Testis (tissue), 5 donors: Measurements from ENCODE around the gene SIK3. TPM values are rescaled to one million over a fixed set of nuclear protein-coding genes. Genes with fewer than 3 reads are reported as not detected.

Source experiments
- DNase-seq: peaks from one replicate; pipeline ENCODE4 v3.0.0-alpha.2; 2019
- H3K27ac ChIP-seq, 2 donors: fragments of 200-600 bp; sonication (generic); one replicate each; pipeline ENCODE4 v1.5.1; 2019
- H3K27me3 ChIP-seq: fragments of 200-600 bp; sonication (generic); one replicate; pipeline ENCODE4 v1.5.1; 2019
- H3K36me3 ChIP-seq: fragments of 200-600 bp; sonication (generic); one replicate; pipeline ENCODE4 v1.5.1; 2017; ENCODE audit warnings: low read depth; ENCODE audit errors: missing control alignments
- H3K4me1 ChIP-seq: fragments of 200-600 bp; sonication (generic); one replicate; pipeline ENCODE4 v1.5.1; 2019
- H3K4me3 ChIP-seq, 2 donors: fragments of 200-600 bp; sonication (generic); one replicate each; pipeline ENCODE4 v1.5.1; 2017 to 2019
- H3K9me3 ChIP-seq: fragments of 200-600 bp; sonication (generic); one replicate; pipeline ENCODE4 v1.5.1; 2017
- POLR2A ChIP-seq: fragments of 450-650 bp; IDR thresholded peaks from one replicate; pipeline ENCODE4 v1.6.1; 2017; ENCODE audit warnings: antibody characterized with exemption, mild to moderate bottlenecking, moderate library complexity
- WGBS, 2 donors: methylation state at CpG; one replicate each; pipeline ENCODE4 v1.1.5; 2018; 5-methylcytosine and 5-hydroxymethylcytosine counted together
- intact Hi-C: fragments of 100-400 bp; cut with DNase I; formaldehyde crosslinking; loops from one replicate; pipeline ENCODE4 v1.15.1; 2023; ENCODE audit warnings: low total_unique reads
- long read RNA-seq, 2 donors: transcript quantifications; one replicate each; lab custom pipeline, GENCODE V29; 2026
- polyA plus RNA-seq: library from polyadenylated mRNA; stranded (reverse); fragments of 350-450 nt; fragmentation: Illumina TruSeq; extraction: RNeasy Lipid Tissue Mini Kit (QIAGEN cat#74804); gene quantifications from one replicate; pipeline ENCODE4 v1.2.3, GENCODE V29; 2014; ENCODE audit warnings: low read depth, low replicate concordance; ENCODE audit not compliant: insufficient read depth
- total RNA-seq, 2 donors: library from RNA; depleted of rRNA; stranded (reverse); fragments of >200 nt; gene quantifications; one replicate each; pipeline ENCODE4 v1.2.3, GENCODE V29; 2016
- TF ChIP-seq, protein P1 (sequence below), 3 experiments: fragments of 450-650 bp in 2 of 3; fragments of 200-600 bp in 1 of 3; sonication (generic) in 1 of 3; IDR thresholded peaks; one replicate each; pipeline ENCODE4 v1.5.1; 2016 to 2019; ENCODE audit warnings: antibody characterized with exemption in 3 of 3, mild to moderate bottlenecking in 2 of 3, moderate library complexity in 1 of 3

Gene SIK3
- total RNA-seq (100 to 1,000 TPM; 123 to 125 TPM), polyA plus RNA-seq (112 TPM)
- long read RNA-seq, donor 1: 0 reads
- long read RNA-seq, donor 2, partial matches to known transcripts: 5 of 5 reads
- long read RNA-seq, donor 2, other reads (novel, unspliced or antisense): 0 of 5 reads

DNA sequence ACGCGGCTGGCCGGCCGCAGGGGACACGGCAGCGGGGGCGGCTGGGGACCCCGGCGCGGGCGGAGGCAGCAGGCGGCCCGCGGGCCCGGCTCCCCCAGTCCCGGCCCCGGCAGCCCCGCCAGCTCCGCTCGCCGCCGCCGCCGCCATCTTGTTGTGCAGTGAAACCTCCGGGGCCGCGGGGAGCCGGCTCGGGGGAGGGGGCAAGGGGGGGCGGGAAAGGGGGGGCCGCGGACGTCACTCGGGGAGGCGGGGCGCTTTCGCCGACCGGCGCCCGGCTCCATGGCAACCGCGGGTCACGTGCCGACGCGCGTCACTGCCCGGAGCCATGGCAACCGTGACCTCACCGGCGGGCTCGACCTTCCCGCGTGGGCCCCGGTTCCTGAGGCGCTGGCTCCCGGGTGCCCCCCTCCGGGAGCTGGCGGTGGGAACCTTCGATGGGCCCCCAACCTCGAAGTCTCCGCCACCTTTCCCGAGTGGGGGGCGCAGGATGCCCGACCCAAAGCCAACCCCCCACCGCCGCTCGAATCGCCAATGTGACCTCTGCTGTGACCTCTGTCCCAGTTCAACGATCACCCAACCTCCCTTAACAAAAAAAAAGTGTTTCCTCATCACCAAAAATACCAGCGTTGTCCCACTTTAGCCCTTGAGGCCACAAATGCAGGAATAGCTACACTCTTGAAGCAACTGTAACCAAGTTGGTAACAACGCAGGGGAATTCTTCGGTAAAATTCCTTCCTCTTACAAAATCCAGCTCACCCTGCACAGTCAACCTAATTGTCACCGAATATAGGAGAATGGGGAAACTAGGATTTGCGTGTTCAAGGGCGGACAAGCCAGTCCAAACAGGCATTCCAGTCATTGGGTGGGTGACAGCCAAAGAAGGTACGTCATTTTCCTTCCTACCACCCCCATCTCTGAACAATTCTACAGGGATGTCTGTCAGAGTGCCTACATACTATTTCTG is at the start of gene SIK3:
Gene SIK3 (minus strand): TSS at position 160 of the 964 bp plus-strand sequence. CDS start 13 bp downstream, at position 147.
- Histone ChIP-seq H3K27me3 (no peaks in the 10 kb centered on the region), H3K4me3 (peak within 1 kb of the TSS; percentile 73 to 99), H3K9me3 (no peaks in the 10 kb centered on the region), H3K27ac (peak within 1 kb of the TSS; percentile 96 to 98), H3K4me1 (peaks cover 31% of the 10 kb centered on the region), H3K36me3 (no peaks in the 10 kb centered on the region)
- TF ChIP-seq POLR2A: peak; percentile 25
- TF ChIP-seq, protein P1, sequence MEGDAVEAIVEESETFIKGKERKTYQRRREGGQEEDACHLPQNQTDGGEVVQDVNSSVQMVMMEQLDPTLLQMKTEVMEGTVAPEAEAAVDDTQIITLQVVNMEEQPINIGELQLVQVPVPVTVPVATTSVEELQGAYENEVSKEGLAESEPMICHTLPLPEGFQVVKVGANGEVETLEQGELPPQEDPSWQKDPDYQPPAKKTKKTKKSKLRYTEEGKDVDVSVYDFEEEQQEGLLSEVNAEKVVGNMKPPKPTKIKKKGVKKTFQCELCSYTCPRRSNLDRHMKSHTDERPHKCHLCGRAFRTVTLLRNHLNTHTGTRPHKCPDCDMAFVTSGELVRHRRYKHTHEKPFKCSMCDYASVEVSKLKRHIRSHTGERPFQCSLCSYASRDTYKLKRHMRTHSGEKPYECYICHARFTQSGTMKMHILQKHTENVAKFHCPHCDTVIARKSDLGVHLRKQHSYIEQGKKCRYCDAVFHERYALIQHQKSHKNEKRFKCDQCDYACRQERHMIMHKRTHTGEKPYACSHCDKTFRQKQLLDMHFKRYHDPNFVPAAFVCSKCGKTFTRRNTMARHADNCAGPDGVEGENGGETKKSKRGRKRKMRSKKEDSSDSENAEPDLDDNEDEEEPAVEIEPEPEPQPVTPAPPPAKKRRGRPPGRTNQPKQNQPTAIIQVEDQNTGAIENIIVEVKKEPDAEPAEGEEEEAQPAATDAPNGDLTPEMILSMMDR (IDR thresholded peaks at IDR 0.05): peak in 1 of 3 experiments; percentile 31
- peak; percentile 95 for DNase-seq
- WGBS, 2 donors: 1 to 2% methylated on average over 12 to 40 of the region's 78 CpGs
- intact Hi-C loops: no loop called here

DNA sequence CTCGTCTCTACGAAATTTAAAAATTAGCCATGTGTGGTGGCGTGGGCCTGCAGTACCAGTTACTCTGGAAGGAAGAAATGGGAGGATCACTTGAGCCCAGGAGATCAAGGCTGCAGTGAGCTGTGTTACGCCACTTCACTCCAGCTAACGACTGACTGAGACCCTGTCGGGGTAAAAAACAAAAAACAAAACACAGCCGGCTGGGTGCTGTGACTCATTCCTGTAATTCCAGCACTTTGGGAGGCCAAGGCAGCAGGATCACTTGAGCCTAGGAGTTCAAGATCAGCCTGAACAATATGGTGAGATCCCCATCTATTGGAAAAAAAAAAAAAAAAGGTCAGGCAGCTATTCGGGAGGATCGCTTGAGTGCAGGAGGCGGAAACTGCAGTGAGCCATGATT is 48.3 kb upstream of the SIK3 start:
- no peaks in the 10 kb centered on the region for H3K36me3 ChIP-seq
- intact Hi-C loops: no loop called here
- H3K9me3 ChIP-seq: no peaks in the 10 kb centered on the region
- peaks cover 10% of the 10 kb centered on the region for H3K4me1 ChIP-seq
- peak overlapping the region in 1 of 2 donors; percentile 30 for H3K27ac ChIP-seq
- WGBS, 2 donors: 52 to 53% methylated on average over 10 of the region's 10 CpGs
- no peaks in the 10 kb centered on the region for H3K27me3 ChIP-seq
- DNase-seq: no peak
- TF ChIP-seq POLR2A: no peak
- TF ChIP-seq, protein P1 (IDR thresholded peaks at IDR 0.05): no peak
- no peak overlapping the region for H3K4me3 ChIP-seq

DNA sequence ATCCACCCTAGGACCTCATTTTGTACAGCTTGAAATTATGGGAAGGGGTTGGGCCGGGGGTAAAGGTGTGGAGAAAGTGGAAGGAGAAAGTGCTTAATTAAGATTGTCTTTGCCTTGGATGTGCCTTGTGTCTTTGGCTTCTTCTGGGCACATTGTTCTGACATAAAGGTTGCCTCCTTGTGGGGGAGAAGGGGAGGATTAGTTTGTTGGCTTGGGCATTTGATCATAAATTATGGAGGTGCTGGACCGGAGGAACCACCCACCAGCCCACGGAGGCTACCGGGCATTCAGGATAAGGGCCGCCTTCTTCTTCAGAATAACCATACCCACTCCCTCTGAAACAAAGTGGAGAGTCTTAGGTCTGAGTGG is 47.1 kb upstream of the SIK3 start:
- TF ChIP-seq POLR2A: no peak
- TF ChIP-seq, protein P1 (IDR thresholded peaks at IDR 0.05): no peak
- no peaks in the 10 kb centered on the region for H3K27me3 ChIP-seq
- H3K4me1 ChIP-seq: peaks cover 10% of the 10 kb centered on the region
- 7 to 11% methylated on average over 5 of the region's 5 CpGs for WGBS, 2 donors
- peak; percentile 48 for DNase-seq
- peak overlapping the region; percentile 93 to 97 for H3K4me3 ChIP-seq
- intact Hi-C loops: no loop called here
- H3K36me3 ChIP-seq: no peaks in the 10 kb centered on the region
- H3K9me3 ChIP-seq: no peaks in the 10 kb centered on the region
- peak overlapping the region; percentile 84 to 92 for H3K27ac ChIP-seq

DNA sequence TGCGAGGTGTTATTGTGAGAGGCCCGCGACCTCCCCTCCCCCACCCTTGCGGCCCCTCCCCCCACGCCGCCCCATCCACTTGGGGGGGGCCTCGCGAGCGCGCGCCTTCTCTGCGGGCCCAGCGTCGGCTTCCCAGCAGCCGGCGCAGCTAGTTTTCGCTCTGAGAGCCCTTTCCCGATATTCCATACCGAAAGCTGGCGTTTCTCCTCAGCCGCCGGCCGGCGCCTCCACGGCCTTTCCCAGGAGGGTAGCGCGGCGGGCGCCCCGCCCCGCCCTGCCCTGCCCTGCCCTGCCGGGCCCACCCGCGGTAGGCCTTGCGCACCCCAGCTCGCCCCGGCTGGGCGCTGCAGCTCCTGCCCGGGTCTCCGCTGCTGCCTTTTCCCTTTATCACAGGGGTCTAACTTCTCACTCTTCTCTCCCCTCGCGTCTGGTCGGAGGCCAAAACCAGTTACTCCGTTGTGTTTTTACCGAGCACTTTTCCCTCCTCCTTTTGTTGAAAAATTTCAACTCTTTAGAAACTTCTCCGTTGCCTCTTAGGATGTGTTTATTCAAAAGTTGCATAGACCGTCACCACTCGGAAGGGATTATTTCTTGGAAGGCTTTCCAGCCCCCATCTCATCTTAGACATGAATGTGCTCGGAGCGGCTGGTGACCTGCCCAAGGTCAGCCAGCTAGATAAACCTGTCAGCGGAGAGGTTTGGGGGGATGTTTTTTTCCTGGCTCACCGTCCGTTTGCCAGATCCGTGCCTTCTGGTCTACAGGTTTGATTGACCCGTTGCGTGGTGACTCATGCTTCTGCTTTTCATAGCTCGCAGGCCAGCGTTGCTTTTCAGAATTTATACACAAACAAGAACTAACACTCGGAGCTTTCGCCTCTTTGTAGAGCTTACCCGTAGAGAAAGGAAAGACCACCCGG is 46.5 kb upstream of the SIK3 start:
- Histone ChIP-seq H3K9me3 (no peaks in the 10 kb centered on the region), H3K4me3 (peak overlapping the region; percentile 93 to 97), H3K4me1 (peaks cover 10% of the 10 kb centered on the region), H3K27me3 (no peaks in the 10 kb centered on the region), H3K27ac (peak overlapping the region; percentile 84 to 92), H3K36me3 (no peaks in the 10 kb centered on the region)
- WGBS, 2 donors: 0 to 1% methylated on average over 24 to 41 of the region's 62 CpGs
- TF ChIP-seq, protein P1 (IDR thresholded peaks at IDR 0.05): no peak
- TF ChIP-seq POLR2A: no peak
- intact Hi-C loops: no loop called here
- peak; percentile 61 for DNase-seq
